Measurements from ENCODE around the gene ACACA.

ACACA gene

DNA sequence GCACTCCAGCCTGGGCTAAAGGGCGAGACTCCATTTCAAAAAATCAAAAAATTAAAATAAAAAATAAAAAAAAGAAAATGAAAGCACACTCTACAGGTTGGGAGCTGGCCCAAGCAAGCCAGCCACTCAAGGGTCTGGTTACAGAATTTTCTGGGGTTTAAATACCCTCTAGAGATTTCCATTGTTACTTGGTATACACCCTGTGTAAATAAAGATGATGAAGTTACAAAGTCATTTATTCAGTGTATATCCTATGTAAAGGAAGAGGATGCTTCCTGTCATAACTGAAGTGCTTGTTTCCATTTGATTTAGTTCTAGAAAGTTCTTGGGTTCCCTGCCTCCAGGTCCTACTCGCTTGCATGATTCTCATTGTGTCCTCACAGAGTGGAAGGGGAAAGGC lies 110.7 kb downstream of the ACACA start:
- TF ChIP-seq HDGF (IDR thresholded peaks at IDR 0.05; ENCODE audit: borderline replicate concordance): no peak
- DNase-seq (ENCODE audit: extremely low spot score): no peak
- ChIA-PET POLR2A (no interaction called here), CTCF (no interaction called here)

DNA sequence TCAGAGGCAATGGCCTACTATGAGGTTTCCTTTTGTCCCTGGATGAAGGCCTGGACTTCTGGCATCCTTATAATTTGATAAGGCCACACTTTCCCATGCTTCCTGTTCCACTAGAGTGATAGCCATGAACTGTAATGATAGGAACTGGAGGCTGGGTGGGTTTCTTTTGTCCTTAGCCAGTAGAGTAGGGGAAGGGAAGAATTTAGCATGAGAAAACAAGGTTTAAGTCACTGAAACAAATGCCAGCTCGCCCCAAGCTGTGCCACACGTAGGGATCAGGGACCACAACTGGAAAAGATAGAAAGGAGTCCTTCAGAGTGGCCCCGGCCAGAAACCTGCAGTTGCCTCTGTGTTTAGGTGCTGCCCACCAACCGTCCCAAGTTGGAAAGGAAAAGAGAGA lies 111.7 kb downstream of the ACACA start:
- ChIA-PET POLR2A (no interaction called here), CTCF (no interaction called here)
- TF ChIP-seq CTBP1 (IDR thresholded peaks at IDR 0.05; ENCODE audit: borderline replicate concordance) (no peak), L3MBTL2 (conservative IDR thresholded peaks at IDR 0.05) (no peak), ZNF384 (IDR thresholded peaks at IDR 0.05) (no peak)
- DNase-seq (ENCODE audit: extremely low spot score): no peak

DNA sequence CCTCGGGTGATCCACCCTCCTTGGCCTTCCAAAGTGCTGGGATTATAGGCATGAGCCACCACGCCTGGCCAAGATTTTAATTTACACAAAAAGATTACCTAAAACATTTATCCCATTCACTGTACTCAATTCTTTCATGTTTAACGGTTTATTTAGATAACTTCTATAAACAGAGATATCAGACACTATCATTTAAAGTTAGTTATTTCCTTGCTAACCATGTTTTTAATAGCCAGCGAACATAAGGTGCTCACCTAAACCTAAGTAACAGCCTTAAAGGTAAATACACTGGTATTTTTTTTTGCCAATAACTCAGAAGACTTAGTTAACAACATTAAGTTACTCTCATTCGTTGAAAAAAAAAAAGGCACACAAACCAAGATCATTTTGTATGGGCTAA lies 112.9 kb downstream of the ACACA start:
- POLR2A ChIA-PET: no interaction called here

DNA sequence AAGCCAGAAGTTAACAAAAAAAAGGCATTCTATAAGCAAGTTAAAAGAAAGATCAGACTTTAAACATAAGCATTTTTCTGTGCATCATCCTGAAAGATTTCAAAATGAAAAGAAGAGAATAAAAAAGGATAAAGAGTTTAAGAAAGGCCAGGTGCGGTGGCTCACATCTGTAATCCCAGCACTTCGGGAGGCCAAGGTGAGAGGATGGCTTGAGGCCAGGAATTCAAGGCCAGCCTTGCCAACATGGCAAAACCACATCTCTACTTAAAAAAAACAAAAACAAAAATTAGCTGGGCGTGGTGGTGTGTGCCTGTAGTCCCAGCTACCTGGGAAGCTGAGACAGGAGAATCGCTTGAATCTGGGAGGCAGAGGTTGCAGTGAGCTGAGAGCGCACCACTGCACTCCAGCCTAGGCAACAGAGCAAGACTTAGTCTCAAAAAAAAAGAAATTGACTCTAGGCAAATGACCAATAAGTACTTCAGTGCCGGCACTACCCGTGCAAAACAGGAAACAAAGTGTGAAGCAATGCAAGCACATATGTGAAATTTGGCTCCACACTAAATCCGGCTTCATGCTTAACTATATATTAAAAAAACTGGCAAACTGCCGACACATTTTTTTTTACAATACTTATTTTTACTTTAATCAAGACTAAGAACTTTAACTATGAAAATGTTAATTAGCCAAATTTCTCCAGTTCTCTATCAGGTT lies 114.1 kb downstream of the ACACA start:
- TF ChIP-seq TARDBP (IDR thresholded peaks at IDR 0.05) (no peak), HDGF (IDR thresholded peaks at IDR 0.05; ENCODE audit: borderline replicate concordance) (no peak), LEF1 (IDR thresholded peaks at IDR 0.05; ENCODE audit: borderline replicate concordance) (no peak), BHLHE40 (IDR thresholded peaks at IDR 0.05; ENCODE audit: borderline replicate concordance) (no peak), NFRKB (IDR thresholded peaks at IDR 0.05) (no peak), CTBP1 (IDR thresholded peaks at IDR 0.05; ENCODE audit: borderline replicate concordance) (no peak), FOXA1 (IDR thresholded peaks at IDR 0.05) (no peak), ZNF384 (IDR thresholded peaks at IDR 0.05) (no peak), SUZ12 (IDR thresholded peaks at IDR 0.05) (no peak), SP1 (IDR thresholded peaks at IDR 0.05) (no peak), L3MBTL2 (conservative IDR thresholded peaks at IDR 0.05) (no peak), ARNT (IDR thresholded peaks at IDR 0.05) (no peak)
- TF ChIP-seq, protein P1, sequence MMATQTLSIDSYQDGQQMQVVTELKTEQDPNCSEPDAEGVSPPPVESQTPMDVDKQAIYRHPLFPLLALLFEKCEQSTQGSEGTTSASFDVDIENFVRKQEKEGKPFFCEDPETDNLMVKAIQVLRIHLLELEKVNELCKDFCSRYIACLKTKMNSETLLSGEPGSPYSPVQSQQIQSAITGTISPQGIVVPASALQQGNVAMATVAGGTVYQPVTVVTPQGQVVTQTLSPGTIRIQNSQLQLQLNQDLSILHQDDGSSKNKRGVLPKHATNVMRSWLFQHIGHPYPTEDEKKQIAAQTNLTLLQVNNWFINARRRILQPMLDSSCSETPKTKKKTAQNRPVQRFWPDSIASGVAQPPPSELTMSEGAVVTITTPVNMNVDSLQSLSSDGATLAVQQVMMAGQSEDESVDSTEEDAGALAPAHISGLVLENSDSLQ (IDR thresholded peaks at IDR 0.05): no peak
- ChIA-PET CTCF (no interaction called here), POLR2A (no interaction called here)
- DNase-seq (ENCODE audit: extremely low spot score): no peak

More for the DNA sequence above, 112.9 kb downstream of the ACACA start:
- no peak for TF ChIP-seq LEF1 (IDR thresholded peaks at IDR 0.05; ENCODE audit: borderline replicate concordance)
- TF ChIP-seq ZNF384 (IDR thresholded peaks at IDR 0.05): no peak
- TF ChIP-seq ELF4 (IDR thresholded peaks at IDR 0.05): no peak
- no peak for TF ChIP-seq FOXM1 (IDR thresholded peaks at IDR 0.05; ENCODE audit: borderline replicate concordance)
- no peak for TF ChIP-seq ARNT (IDR thresholded peaks at IDR 0.05)
- no peak for TF ChIP-seq CTBP1 (IDR thresholded peaks at IDR 0.05; ENCODE audit: borderline replicate concordance)
- TF ChIP-seq, protein P1 (IDR thresholded peaks at IDR 0.05): no peak
- no peak for TF ChIP-seq HDGF (IDR thresholded peaks at IDR 0.05; ENCODE audit: borderline replicate concordance)
- no peak for TF ChIP-seq FOXK2 (IDR thresholded peaks at IDR 0.05)
- TF ChIP-seq TARDBP (IDR thresholded peaks at IDR 0.05): no peak
- no peak for TF ChIP-seq NFRKB (IDR thresholded peaks at IDR 0.05)
- no peak for TF ChIP-seq L3MBTL2 (conservative IDR thresholded peaks at IDR 0.05)
- TF ChIP-seq SUZ12 (IDR thresholded peaks at IDR 0.05): no peak
- TF ChIP-seq SP1 (IDR thresholded peaks at IDR 0.05): no peak
- CTCF ChIA-PET: no interaction called here
- DNase-seq (ENCODE audit: extremely low spot score): no peak

DNA sequence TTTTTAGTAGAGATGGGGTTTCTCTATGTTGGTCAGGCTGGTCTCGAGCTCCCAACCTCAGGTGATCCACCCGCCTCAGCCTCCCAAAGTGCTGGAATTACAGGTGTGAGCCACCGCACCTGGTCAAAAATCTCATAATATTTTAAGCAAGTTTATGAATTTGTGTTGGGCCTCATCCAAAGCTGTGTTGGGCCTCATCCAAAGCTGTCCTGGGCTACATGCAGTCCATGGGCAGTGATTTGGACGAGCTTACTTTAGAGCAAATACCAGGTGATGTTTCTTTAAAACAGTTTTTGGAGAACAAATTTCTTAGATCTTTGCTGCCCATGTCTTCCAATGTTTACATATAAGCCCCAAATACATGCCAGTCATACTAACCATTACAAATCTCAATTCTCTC lies 115.3 kb downstream of the ACACA start:
- DNase-seq (ENCODE audit: extremely low spot score): no peak
- ChIA-PET CTCF (no interaction called here), POLR2A (no interaction called here)
- TF ChIP-seq FOXM1 (IDR thresholded peaks at IDR 0.05; ENCODE audit: borderline replicate concordance) (no peak), CTBP1 (IDR thresholded peaks at IDR 0.05; ENCODE audit: borderline replicate concordance) (no peak)

DNA sequence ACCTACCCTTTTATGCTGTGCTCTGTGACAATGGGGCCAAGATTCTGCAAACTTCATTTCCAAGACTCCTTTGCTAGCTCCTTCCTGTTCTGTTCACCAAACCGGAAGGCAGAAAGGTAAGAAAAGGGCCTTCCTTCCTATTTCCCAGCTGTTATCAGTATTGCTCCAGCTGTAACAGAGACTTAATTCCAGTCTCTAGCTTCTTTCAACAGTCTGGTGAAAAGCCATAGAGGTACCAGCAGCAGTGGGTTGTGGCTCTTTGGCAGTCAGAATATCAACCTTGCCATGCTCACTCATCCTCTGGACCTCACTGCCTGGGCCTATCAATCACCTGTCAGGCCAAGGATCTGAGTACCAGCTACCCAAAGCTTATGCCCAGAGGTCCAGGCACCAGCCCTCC lies 120.2 kb downstream of the ACACA start:
- CTCF ChIA-PET: interaction anchor here (0.9 kb wide), 1 partner anchor 10 kb away, joined by 3 read pairs; no protein-coding TSS in a partner anchor
- POLR2A ChIA-PET: interaction anchor here (1.3 to 1.4 kb wide), 2 partner anchors 13 to 73 kb away, joined by 3 to 4 read pairs; no protein-coding TSS in a partner anchor
- DNase-seq (ENCODE audit: extremely low spot score): no peak
- no peak for TF ChIP-seq NFRKB (IDR thresholded peaks at IDR 0.05)
- TF ChIP-seq ELF4 (IDR thresholded peaks at IDR 0.05): no peak
- no peak for TF ChIP-seq LEF1 (IDR thresholded peaks at IDR 0.05; ENCODE audit: borderline replicate concordance)
- TF ChIP-seq FOXA1 (IDR thresholded peaks at IDR 0.05): no peak
- TF ChIP-seq ARNT (IDR thresholded peaks at IDR 0.05): no peak
- TF ChIP-seq BHLHE40 (IDR thresholded peaks at IDR 0.05; ENCODE audit: borderline replicate concordance): no peak
- TF ChIP-seq SUZ12 (IDR thresholded peaks at IDR 0.05): no peak
- TF ChIP-seq FOXK2 (IDR thresholded peaks at IDR 0.05): no peak
- no peak for TF ChIP-seq L3MBTL2 (conservative IDR thresholded peaks at IDR 0.05)
- no peak for TF ChIP-seq FOXM1 (IDR thresholded peaks at IDR 0.05; ENCODE audit: borderline replicate concordance)

DNA sequence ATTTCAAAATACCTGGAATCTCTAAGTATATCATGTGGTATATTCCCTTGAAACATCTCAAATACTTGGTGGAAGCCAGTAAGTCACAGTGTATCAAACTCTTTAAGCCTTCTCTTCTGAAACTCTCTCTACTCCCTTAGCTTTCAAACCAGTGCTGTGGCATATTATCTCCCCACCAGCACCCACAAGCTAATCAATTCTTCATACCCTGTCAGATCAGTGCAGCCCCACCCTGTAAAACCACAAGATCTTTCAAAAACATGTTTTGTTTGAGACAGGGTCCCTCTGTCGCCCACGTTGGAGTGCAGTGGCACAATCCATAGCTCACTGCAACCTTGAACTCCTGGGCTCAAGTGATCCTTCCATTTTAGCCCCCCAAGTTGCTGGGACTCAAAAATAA lies 122.4 kb downstream of the ACACA start:
- no peak for DNase-seq (ENCODE audit: extremely low spot score)
- ChIA-PET CTCF (no interaction called here), POLR2A (no interaction called here)
- no peak for TF ChIP-seq NFRKB (IDR thresholded peaks at IDR 0.05)
- TF ChIP-seq, protein P1 (IDR thresholded peaks at IDR 0.05): no peak
- no peak for TF ChIP-seq FOXA1 (IDR thresholded peaks at IDR 0.05)
- TF ChIP-seq HDGF (IDR thresholded peaks at IDR 0.05; ENCODE audit: borderline replicate concordance): no peak
- TF ChIP-seq TARDBP (IDR thresholded peaks at IDR 0.05): no peak
- no peak for TF ChIP-seq SP1 (IDR thresholded peaks at IDR 0.05)
- TF ChIP-seq FOXM1 (IDR thresholded peaks at IDR 0.05; ENCODE audit: borderline replicate concordance): no peak
- no peak for TF ChIP-seq ZNF384 (IDR thresholded peaks at IDR 0.05)
- TF ChIP-seq ARNT (IDR thresholded peaks at IDR 0.05): no peak
- no peak for TF ChIP-seq LEF1 (IDR thresholded peaks at IDR 0.05; ENCODE audit: borderline replicate concordance)
- TF ChIP-seq SUZ12 (IDR thresholded peaks at IDR 0.05): no peak
- no peak for TF ChIP-seq CTBP1 (IDR thresholded peaks at IDR 0.05; ENCODE audit: borderline replicate concordance)
- TF ChIP-seq L3MBTL2 (conservative IDR thresholded peaks at IDR 0.05): no peak
- no peak for TF ChIP-seq FOXK2 (IDR thresholded peaks at IDR 0.05)
- no peak for TF ChIP-seq ELF4 (IDR thresholded peaks at IDR 0.05)
- no peak for TF ChIP-seq BHLHE40 (IDR thresholded peaks at IDR 0.05; ENCODE audit: borderline replicate concordance)

Data from HEK293T (cell line).